Spleen (tissue), 11 donors: ENCODE data around the gene PPP2R1B. TPM values are rescaled to one million over a fixed set of nuclear protein-coding genes. Genes with fewer than 3 reads are reported as not detected.

Source experiments
- DNase-seq: peaks from one replicate; pipeline ENCODE4 v3.0.0-alpha.2; 2020
- H3K27ac ChIP-seq, 8 donors: fragments of 200-600 bp; sonication (generic) in 7 of 8; 1 replicate in 4 of 8; 2 replicates in 4 of 8; pipeline versions ENCODE4 v1.5.0 to v1.8.0; 2016 to 2021; ENCODE audit warnings: inconsistent platforms in 4 of 8, mild to moderate bottlenecking in 4 of 8, moderate library complexity in 1 of 8
- H3K27me3 ChIP-seq, 7 donors: fragments of 200-600 bp; sonication (generic) in 6 of 7; replicated peaks in 1 of 7; 1 replicate in 4 of 7; 2 replicates in 3 of 7; pipeline versions ENCODE4 v1.5.0 to v1.8.0; 2016 to 2021; ENCODE audit warnings: inconsistent platforms in 3 of 7, mild to moderate bottlenecking in 1 of 7
- H3K36me3 ChIP-seq, 6 donors: fragments of 200-600 bp; sonication (generic) in 5 of 6; 1 replicate in 4 of 6; 2 replicates in 2 of 6; pipeline versions ENCODE4 v1.5.0 to v1.8.0; 2016 to 2021; ENCODE audit warnings: inconsistent platforms in 2 of 6
- H3K4me1 ChIP-seq, 6 donors: fragments of 200-600 bp; sonication (generic) in 5 of 6; 1 replicate in 3 of 6; 2 replicates in 3 of 6; pipeline versions ENCODE4 v1.5.0 to v1.8.0; 2016 to 2021; ENCODE audit warnings: inconsistent platforms in 3 of 6
- H3K4me3 ChIP-seq, 8 donors: fragments of 200-600 bp; sonication (generic) in 7 of 8; 1 replicate in 4 of 8; 2 replicates in 4 of 8; pipeline versions ENCODE4 v1.5.0 to v1.8.0; 2016 to 2021; ENCODE audit warnings: inconsistent platforms in 4 of 8, mild to moderate bottlenecking in 4 of 8, moderate library complexity in 2 of 8
- H3K9me3 ChIP-seq, 8 donors: fragments of 200-600 bp; sonication (generic) in 7 of 8; 1 replicate in 4 of 8; 2 replicates in 4 of 8; pipeline versions ENCODE4 v1.5.0 to v1.8.0; 2016 to 2021; ENCODE audit warnings: inconsistent platforms in 4 of 8
- POLR2A ChIP-seq, 3 donors: fragments of 450-650 bp; IDR thresholded peaks; one replicate each; pipeline ENCODE4 v1.5.1; 2017; ENCODE audit warnings: antibody characterized with exemption in 3 of 3, mild to moderate bottlenecking in 1 of 3
- POLR2AphosphoS5 ChIP-seq, 3 donors: sonication (generic); formaldehyde crosslinking; IDR thresholded peaks; one replicate each; pipeline ENCODE4 v1.5.1; 2017; ENCODE audit warnings: antibody characterized with exemption in 3 of 3
- WGBS, 5 donors: extraction: QIAGEN DNeasy Blood & Tissue Kit in 3 of 5; methylation state at CpG; one replicate each; pipeline versions ENCODE4 v1.1.5 to v1.1.7; 2013 to 2018; 5-methylcytosine and 5-hydroxymethylcytosine counted together
- intact Hi-C: fragments of 100-400 bp; cut with DNase I; formaldehyde crosslinking; loops from one replicate; pipeline ENCODE4 v1.15.0; 2023; ENCODE audit warnings: low total_unique reads
- polyA plus RNA-seq, 3 donors: library from polyadenylated mRNA; stranded (reverse); fragments of 200-250 nt; gene quantifications; one replicate each; pipeline ENCODE4 v1.2.1, GENCODE V29; 2013
- total RNA-seq, 7 donors: library from RNA; depleted of rRNA in 3 of 7; stranded (reverse); fragments of >200 nt in 3 of 7; fragmentation: NEBNext Ultra II Directional in 4 of 7; extraction: Animal tissue kit (Norgen Biotek cat#: 25700) in 4 of 7; gene quantifications; one replicate each; pipeline versions ENCODE4 v1.1.0 to v1.2.1, GENCODE V29; 2016 to 2021
- TF ChIP-seq, protein P1 (sequence below), 11 experiments: fragments of 200-600 bp in 7 of 11; fragments of 450-650 bp in 4 of 11; sonication (generic) in 4 of 11; IDR thresholded peaks in 8 of 11; conservative IDR thresholded peaks in 3 of 11; 1 replicate in 7 of 11; 2 replicates in 4 of 11; pipeline versions ENCODE4 v1.4.0 to v1.8.0; 2016 to 2021; ENCODE audit warnings: antibody characterized with exemption in 11 of 11, inconsistent platforms in 4 of 11, mild to moderate bottlenecking in 1 of 11
- donor health status: healthy with polysubstance abuse.
- donor health status: DM: no; HTN: no; CAD: no; lungs with moderate emphysema.
- donor health status: DM: no; HTN: no; CAD: no.
- donor health status: Bipolar disorder and iron deficiency.
- donor health status: healthy.
- donor health status: DM: no; HTN: no; CAD: no.
- donor health status: DM: yes; HTN: yes; CAD: no.

The PPP2R1B gene
- total and polyA plus RNA-seq, 10 donors, result 4.0 to 30.3 (median 22.9) TPM

DNA sequence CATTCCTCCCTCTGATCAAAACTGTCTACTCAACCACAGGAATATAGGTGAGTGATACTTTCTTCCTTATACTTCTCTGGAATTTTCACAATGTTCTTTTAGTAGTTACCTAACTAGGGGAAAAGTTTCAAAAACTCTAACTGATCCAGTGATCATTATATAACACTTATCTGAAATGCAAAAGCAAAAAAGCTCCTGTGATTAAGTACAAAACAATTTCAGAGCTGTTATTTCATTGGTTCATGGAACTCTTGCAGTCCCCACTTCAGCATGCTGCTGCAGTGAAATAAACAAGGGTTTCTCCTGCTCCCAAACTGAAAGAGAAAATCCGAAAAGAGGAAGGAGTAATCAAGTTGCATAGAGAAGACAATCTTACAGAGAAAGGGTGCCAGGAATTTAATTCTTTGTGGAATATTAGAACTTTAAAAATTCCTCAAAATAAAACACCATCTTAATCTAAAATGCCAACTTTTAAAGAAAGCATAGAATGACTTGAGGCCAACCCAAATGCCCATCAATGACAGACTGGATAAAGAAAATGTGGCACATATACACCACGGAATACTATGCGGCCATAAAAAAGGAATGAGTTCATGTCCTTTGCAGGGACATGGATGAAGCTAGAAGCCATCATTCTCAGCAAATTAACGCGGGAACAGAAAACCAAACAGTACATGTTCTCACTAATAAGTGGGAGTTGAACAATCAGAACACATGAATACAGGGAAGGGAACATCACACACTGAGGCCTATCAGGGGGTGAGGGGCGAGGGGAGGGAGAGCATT is 20.3 kb downstream of the PPP2R1B start:
- H3K36me3 ChIP-seq, result peaks cover 0 to 100% (median 78%) of the 10 kb centered on the region in 6 donors
- WGBS, 5 donors, result 89 to 94% (median 92%) methylated on average over 6 of the region's 6 CpGs
- peak overlapping the region in 5 of 8 donors; percentile 6 to 33 (median 31) for H3K27ac ChIP-seq

DNA sequence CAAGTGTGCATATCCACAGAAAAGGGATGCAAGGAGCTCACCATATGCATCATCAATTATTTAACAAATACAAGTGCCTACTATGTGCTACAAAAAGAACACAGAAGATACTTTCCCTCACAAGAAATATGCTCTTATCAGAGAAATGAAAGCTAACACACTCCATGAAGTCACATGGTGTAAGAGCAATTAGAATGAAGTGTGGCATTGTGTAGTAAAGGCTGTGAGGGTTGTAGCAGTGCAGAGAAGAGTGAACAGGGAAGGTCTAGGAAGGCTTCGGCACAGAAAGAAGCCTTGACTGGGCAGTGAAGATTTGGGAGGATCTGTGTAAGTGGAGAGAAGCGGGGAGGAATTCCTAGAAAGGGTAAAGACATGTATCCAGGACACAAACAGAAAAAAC is 22.5 kb downstream of the PPP2R1B start:
- 95 to 100% (median 96%) methylated on average over 2 of the region's 2 CpGs for WGBS, 5 donors
- TF ChIP-seq POLR2AphosphoS5 (IDR thresholded peaks at IDR 0.05) (no peak), POLR2A (IDR thresholded peaks at IDR 0.05) (no peak)
- TF ChIP-seq, protein P1, sequence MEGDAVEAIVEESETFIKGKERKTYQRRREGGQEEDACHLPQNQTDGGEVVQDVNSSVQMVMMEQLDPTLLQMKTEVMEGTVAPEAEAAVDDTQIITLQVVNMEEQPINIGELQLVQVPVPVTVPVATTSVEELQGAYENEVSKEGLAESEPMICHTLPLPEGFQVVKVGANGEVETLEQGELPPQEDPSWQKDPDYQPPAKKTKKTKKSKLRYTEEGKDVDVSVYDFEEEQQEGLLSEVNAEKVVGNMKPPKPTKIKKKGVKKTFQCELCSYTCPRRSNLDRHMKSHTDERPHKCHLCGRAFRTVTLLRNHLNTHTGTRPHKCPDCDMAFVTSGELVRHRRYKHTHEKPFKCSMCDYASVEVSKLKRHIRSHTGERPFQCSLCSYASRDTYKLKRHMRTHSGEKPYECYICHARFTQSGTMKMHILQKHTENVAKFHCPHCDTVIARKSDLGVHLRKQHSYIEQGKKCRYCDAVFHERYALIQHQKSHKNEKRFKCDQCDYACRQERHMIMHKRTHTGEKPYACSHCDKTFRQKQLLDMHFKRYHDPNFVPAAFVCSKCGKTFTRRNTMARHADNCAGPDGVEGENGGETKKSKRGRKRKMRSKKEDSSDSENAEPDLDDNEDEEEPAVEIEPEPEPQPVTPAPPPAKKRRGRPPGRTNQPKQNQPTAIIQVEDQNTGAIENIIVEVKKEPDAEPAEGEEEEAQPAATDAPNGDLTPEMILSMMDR (IDR thresholded peaks at IDR 0.05 in 8 of 11, conservative IDR thresholded peaks at IDR 0.05 in 3 of 11), result no peak
- no peaks in the 10 kb centered on the region for H3K27me3 ChIP-seq
- DNase-seq, result no peak
- peaks cover 0 to 11% (median 2%) of the 10 kb centered on the region in 6 donors for H3K4me1 ChIP-seq
- no peak overlapping the region for H3K27ac ChIP-seq
- no peaks in the 10 kb centered on the region for H3K9me3 ChIP-seq
- H3K4me3 ChIP-seq, result no peak overlapping the region
- intact Hi-C loops, result no loop called here
- peaks cover 0 to 98% (median 65%) of the 10 kb centered on the region in 6 donors for H3K36me3 ChIP-seq

More for the DNA sequence above, 20.3 kb downstream of the PPP2R1B start:
- TF ChIP-seq POLR2AphosphoS5 (IDR thresholded peaks at IDR 0.05), result no peak
- TF ChIP-seq POLR2A (IDR thresholded peaks at IDR 0.05), result no peak
- TF ChIP-seq, protein P1 (IDR thresholded peaks at IDR 0.05 in 8 of 11, conservative IDR thresholded peaks at IDR 0.05 in 3 of 11), result no peak
- intact Hi-C loops, result no loop called here
- no peaks in the 10 kb centered on the region for H3K9me3 ChIP-seq
- DNase-seq, result no peak
- no peaks in the 10 kb centered on the region for H3K27me3 ChIP-seq
- no peak overlapping the region for H3K4me3 ChIP-seq
- H3K4me1 ChIP-seq, result peaks cover 0 to 11% (median 2%) of the 10 kb centered on the region in 6 donors

DNA sequence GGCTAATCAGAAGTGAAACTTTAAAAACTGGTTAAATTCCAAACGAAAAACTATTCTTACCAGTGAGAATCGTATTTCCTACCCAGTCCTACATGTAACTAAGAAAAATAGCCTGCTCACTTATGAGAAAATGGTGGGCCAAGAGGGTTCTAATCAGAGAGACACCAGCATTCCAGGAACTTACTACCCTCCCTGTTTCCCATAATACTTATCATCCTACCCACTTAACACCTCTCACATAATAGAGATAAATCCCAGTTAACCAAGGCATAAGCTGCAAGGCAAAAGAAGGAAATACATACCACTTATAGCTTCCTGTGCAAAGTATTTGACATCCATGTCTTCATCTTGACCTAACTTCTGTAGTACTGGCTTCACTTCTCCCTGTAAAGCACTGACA is 24.4 kb downstream of the PPP2R1B start:
- intact Hi-C loops, result no loop called here
- Histone ChIP-seq H3K27me3 (no peaks in the 10 kb centered on the region), H3K27ac (no peak overlapping the region), H3K4me1 (peaks cover 0 to 25% (median 8%) of the 10 kb centered on the region in 6 donors), H3K36me3 (peaks cover 0 to 96% (median 51%) of the 10 kb centered on the region in 6 donors), H3K9me3 (no peaks in the 10 kb centered on the region), H3K4me3 (no peak overlapping the region)
- TF ChIP-seq, protein P1 (IDR thresholded peaks at IDR 0.05 in 8 of 11, conservative IDR thresholded peaks at IDR 0.05 in 3 of 11), result no peak
- TF ChIP-seq POLR2A (IDR thresholded peaks at IDR 0.05) (no peak), POLR2AphosphoS5 (IDR thresholded peaks at IDR 0.05) (no peak)
- no peak for DNase-seq
- 81 to 86% (median 83%) methylated on average over 2 of the region's 2 CpGs for WGBS, 5 donors

DNA sequence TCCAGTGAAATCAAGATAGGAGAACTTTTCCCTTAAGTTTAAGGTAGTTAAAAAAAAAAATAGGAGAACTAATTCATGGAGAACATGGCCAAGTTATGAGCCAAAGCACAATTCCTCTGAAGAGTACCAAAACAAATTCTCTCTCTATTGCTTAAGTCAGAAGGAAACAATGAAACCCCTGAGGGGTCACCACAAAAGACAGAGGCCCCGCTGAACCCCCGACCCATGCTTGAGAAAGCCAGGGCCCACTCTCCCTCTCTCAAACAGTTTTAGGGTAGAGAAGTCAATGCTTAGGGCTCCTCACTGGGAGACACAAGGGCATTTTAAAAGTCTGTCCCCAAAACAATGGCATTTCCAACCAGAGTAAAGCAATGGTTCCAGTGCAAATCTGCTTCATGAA is 26.9 kb downstream of the PPP2R1B start:
- WGBS, 5 donors, result 76 to 94% (median 80%) methylated on average over 2 of the region's 2 CpGs
- intact Hi-C loops, result no loop called here
- Histone ChIP-seq H3K27me3 (no peaks in the 10 kb centered on the region), H3K27ac (no peak overlapping the region), H3K4me3 (no peak overlapping the region), H3K4me1 (peaks cover 0 to 37% (median 20%) of the 10 kb centered on the region in 6 donors), H3K36me3 (peaks cover 0 to 72% (median 35%) of the 10 kb centered on the region in 6 donors), H3K9me3 (no peaks in the 10 kb centered on the region)
- DNase-seq, result no peak
- no peak for TF ChIP-seq POLR2AphosphoS5 (IDR thresholded peaks at IDR 0.05)
- TF ChIP-seq POLR2A (IDR thresholded peaks at IDR 0.05), result no peak
- TF ChIP-seq, protein P1 (IDR thresholded peaks at IDR 0.05 in 8 of 11, conservative IDR thresholded peaks at IDR 0.05 in 3 of 11), result no peak
